Measurements from ENCODE around the gene ADAP2.
A peak's percentile ranks its signal among the peaks of the same experiment; 100 is the strongest.

Gene ADAP2

GRCh38 chr17:31007695-31008373 is 86.1 kb downstream of the ADAP2 start:
- Histone ChIP-seq H3K4me3 (ENCODE audit: low read depth, low read length) (peak overlapping the region; percentile 86), H3K9ac (ENCODE audit: low read depth, low read length) (no peak overlapping the region), H3K36me3 (ENCODE audit: control insufficient read depth, insufficient read depth, low read length) (no peaks in the 10 kb centered on the region)

GRCh38 chr17:31008374-31009041 is 86.8 kb downstream of the ADAP2 start:
- Histone ChIP-seq H3K27me3 (ENCODE audit: control insufficient read depth, insufficient read depth, low read length) (peaks cover 27% of the 10 kb centered on the region), H3K9ac (ENCODE audit: low read depth, low read length) (peak overlapping the region; percentile 70), H3K36me3 (ENCODE audit: control insufficient read depth, insufficient read depth, low read length) (no peaks in the 10 kb centered on the region), H3K4me3 (ENCODE audit: low read depth, low read length) (peak overlapping the region; percentile 86), H3K9me3 (ENCODE audit: control insufficient read depth, insufficient read depth, low read length) (no peaks in the 10 kb centered on the region), H3K4me1 (ENCODE audit: control insufficient read depth, insufficient read depth, low read length) (no peaks in the 10 kb centered on the region)

More at GRCh38 chr17:31007695-31008373, 86.1 kb downstream of the ADAP2 start:
- Histone ChIP-seq H3K27me3 (ENCODE audit: control insufficient read depth, insufficient read depth, low read length) (peaks cover 27% of the 10 kb centered on the region), H3K4me1 (ENCODE audit: control insufficient read depth, insufficient read depth, low read length) (no peaks in the 10 kb centered on the region), H3K9me3 (ENCODE audit: control insufficient read depth, insufficient read depth, low read length) (no peaks in the 10 kb centered on the region)

Measured in iPS-15b (cell line).